A549 (cell line): ENCODE measurements around the gene ATG4D. TPM values are rescaled to one million over a fixed set of nuclear protein-coding genes. Genes with fewer than 3 reads are reported as not detected.
A peak's percentile ranks its signal among the peaks of the same experiment; 100 is the strongest.

Source experiments
- ATAC-seq, 2 experiments: fragments of 200-7000 bp in 1 of 2; fragments of >200 bp in 1 of 2; cut with Nextera tagmentation in 1 of 2; cut with Tn5 transposase in 1 of 2; 3 replicates each; pipeline versions ENCODE4 v1.8.0 to v1.9.1; 2018 to 2020; ENCODE audit warnings: mild to moderate bottlenecking in 1 of 2, moderate library complexity in 1 of 2
- CTCF ChIA-PET: fragments of 300-600 bp; sonication (Branson Sonifier 250); formaldehyde crosslinking; extraction: SDS; loops from one replicate; lab custom pipeline; 2021; ENCODE audit warnings: antibody characterized with exemption, inconsistent platforms; lab: Yijun Ruan, JAX
- POLR2A ChIA-PET: fragments of 350-600 bp; formaldehyde crosslinking; extraction: SDS; loops from one replicate; lab custom pipeline; 2021; ENCODE audit warnings: antibody characterized with exemption, inconsistent platforms; lab: Yijun Ruan, JAX
- DNase-seq, 2 experiments: peaks; one replicate each; pipeline versions ENCODE4 v3.0.0 to v3.0.0-alpha.2; 2011 to 2016; ENCODE audit warnings: low read depth in 1 of 2, low spot score in 1 of 2
- FAIRE-seq: peaks from 2 replicates; lab custom pipeline; 2011; peaks lifted over from hg19 to GRCh38; lab: Jason Lieb, UNC
- H3K27ac ChIP-seq, 2 experiments: fragments of >200 bp; sonication (Bioruptor Twin); formaldehyde crosslinking; 3 replicates each; pipeline ENCODE4 v1.5.1; 2016 to 2017
- H3K4me1 ChIP-seq: fragments of >200 bp; sonication (Bioruptor Twin); formaldehyde crosslinking; 3 replicates; pipeline ENCODE4 v1.6.1; 2016
- H3K4me2 ChIP-seq: fragments of >200 bp; sonication (Bioruptor Twin); formaldehyde crosslinking; 3 replicates; pipeline ENCODE4 v1.6.1; 2016
- H3K4me3 ChIP-seq: fragments of >200 bp; sonication (Bioruptor Twin); formaldehyde crosslinking; 3 replicates; pipeline ENCODE4 v1.5.1; 2016
- H3K9me3 ChIP-seq: fragments of >200 bp; sonication (Bioruptor Twin); formaldehyde crosslinking; 3 replicates; pipeline ENCODE4 v1.6.1; 2016
- BHLHE40 ChIP-seq: IDR thresholded peaks from 2 replicates; pipeline ENCODE4 v1.6.1; 2012; ENCODE audit warnings: low read depth, low read length, inconsistent platforms
- CBX2 ChIP-seq: fragments of 200-600 bp; sonication (generic); IDR thresholded peaks from 2 replicates; pipeline ENCODE4 v1.6.1; 2016; ENCODE audit warnings: low read depth, mild to moderate bottlenecking, borderline replicate concordance
- CTCF ChIP-seq: fragments of >200 bp; sonication (Bioruptor Twin); formaldehyde crosslinking; IDR thresholded peaks from 3 replicates; pipeline ENCODE4 v1.5.1; 2016
- ESRRA ChIP-seq: fragments of 150-350 bp; IDR thresholded peaks from 2 replicates; pipeline ENCODE4 v1.6.1; 2014; ENCODE audit warnings: mild to moderate bottlenecking, low read length, borderline replicate concordance
- HMGXB4 ChIP-seq: fragments of 250-450 bp; sonication (Bioruptor Pico); IDR thresholded peaks from 2 replicates; pipeline ENCODE4 v1.5.0; 2021; ENCODE audit warnings: mild to moderate bottlenecking, moderate library complexity, borderline replicate concordance
- HOXB13 ChIP-seq: fragments of 250-450 bp; sonication (Bioruptor Pico); IDR thresholded peaks from 2 replicates; pipeline ENCODE4 v1.5.0; 2020; ENCODE audit warnings: low read depth, mild to moderate bottlenecking, moderate library complexity
- JUN ChIP-seq, 2 experiments: fragments of >200 bp; sonication (Bioruptor Twin); formaldehyde crosslinking; IDR thresholded peaks; 2 replicates in 1 of 2; 3 replicates in 1 of 2; pipeline ENCODE4 v1.6.1; 2016 to 2017
- NFE2L2 ChIP-seq: fragments of 150-350 bp; conservative IDR thresholded peaks from 2 replicates; pipeline ENCODE4 v1.6.1; 2014; ENCODE audit warnings: low read length
- NPAS2 ChIP-seq: fragments of 250-450 bp; sonication (Bioruptor Pico); IDR thresholded peaks from 2 replicates; pipeline ENCODE4 v1.8.0; 2022; ENCODE audit warnings: mild to moderate bottlenecking, moderate library complexity, borderline replicate concordance
- PBX3 ChIP-seq: IDR thresholded peaks from 2 replicates; pipeline ENCODE4 v1.6.1; 2012
- POLR2AphosphoS2 ChIP-seq: conservative IDR thresholded peaks from 2 replicates; pipeline ENCODE4 v1.6.1; 2012; ENCODE audit warnings: low read length, improper control_type of control experiment, inconsistent platforms
- RARB ChIP-seq: fragments of 250-450 bp; sonication (Bioruptor Pico); IDR thresholded peaks from 2 replicates; pipeline ENCODE4 v1.8.0; 2021; ENCODE audit warnings: mild to moderate bottlenecking, moderate library complexity
- RCOR1 ChIP-seq: fragments of 150-350 bp; IDR thresholded peaks from 2 replicates; pipeline ENCODE4 v1.6.1; 2014; ENCODE audit warnings: antibody characterized with exemption, low read length, low read depth
- REST ChIP-seq: fragments of 200-600 bp; sonication (generic); IDR thresholded peaks from 2 replicates; pipeline ENCODE4 v1.6.1; 2016; ENCODE audit warnings: antibody characterized with exemption, mild to moderate bottlenecking, moderate library complexity
- RFX5 ChIP-seq: fragments of 450-650 bp; IDR thresholded peaks from 2 replicates; pipeline ENCODE4 v1.7.1; 2014; ENCODE audit warnings: antibody characterized with exemption, mild to moderate bottlenecking, moderate library complexity
- SMC3 ChIP-seq: fragments of >200 bp; sonication (Bioruptor Twin); formaldehyde crosslinking; IDR thresholded peaks from 3 replicates; pipeline ENCODE4 v1.6.1; 2018; ENCODE audit warnings: inconsistent platforms
- SREBF2 ChIP-seq: fragments of 450-650 bp; IDR thresholded peaks from 2 replicates; pipeline ENCODE4 v1.6.1; 2014; ENCODE audit warnings: mild to moderate bottlenecking, moderate library complexity
- ZC3H11A ChIP-seq: fragments of 450-650 bp; IDR thresholded peaks from 2 replicates; pipeline ENCODE4 v1.6.1; 2014; ENCODE audit warnings: antibody characterized with exemption, mild to moderate bottlenecking
- ZFP36 ChIP-seq: fragments of 450-650 bp; IDR thresholded peaks from 2 replicates; pipeline ENCODE4 v1.6.1; 2014; ENCODE audit warnings: borderline replicate concordance; ENCODE audit not compliant: partially characterized antibody
- WGBS: methylation state at CpG from one replicate; pipeline ENCODE4 v1.1.6; 2017; ENCODE audit errors: missing lambda C conversion rate; 5-methylcytosine and 5-hydroxymethylcytosine counted together
- polyA plus RNA-seq, 4 experiments: library from polyadenylated mRNA; depleted of rRNA in 3 of 4; stranded (reverse); fragments of >200 nt; fragmentation: RNase III in 1 of 4; extraction: RNeasy Plus Mini Kit Qiagen cat#74134 plus additional on column Dnase treatment in 1 of 4; gene quantifications; 2 replicates in 3 of 4; 3 replicates in 1 of 4; pipeline ENCODE4 v1.2.3, GENCODE V29; 2011 to 2017

Gene ATG4D
- polyA plus RNA-seq, 2 of the 4 experiments (the other 2 are of a cell fraction), result 7.3 to 10.7 TPM

GRCh38 chr19:10566408-10566657 is 22.6 kb downstream of the ATG4D start:
- 8% methylated on average over 4 of the region's 4 CpGs for WGBS
- TF ChIP-seq JUN (IDR thresholded peaks at IDR 0.05) (no peak), NPAS2 (CRISPR knock-in tag) (no peak), PBX3 (no peak), NFE2L2 (no peak), SREBF2 (no peak), ZFP36 (no peak), ZC3H11A (no peak), BHLHE40 (no peak), ESRRA (no peak), RARB (CRISPR knock-in tag) (no peak), HOXB13 (CRISPR knock-in tag) (no peak), POLR2AphosphoS2 (no peak)
- TF ChIP-seq, all 56 proteins: peak for 0
- FAIRE-seq, result no peak
- H3K4me1 ChIP-seq, result peaks cover 25% of the 10 kb centered on the region
- DNase-seq, result no peak
- peak overlapping the region; percentile 75 for H3K4me3 ChIP-seq
- H3K4me2 ChIP-seq, result peak overlapping the region; percentile 90
- no peaks in the 10 kb centered on the region for H3K9me3 ChIP-seq
- ATAC-seq, result no peak
- CTCF ChIA-PET, result interaction anchor here (0.5 to 3.0 kb wide), 5 partner anchors 14 to 60 kb away, joined by 4 to 12 read pairs (median 5); no protein-coding TSS in a partner anchor
- POLR2A ChIA-PET, result no interaction called here
- peak overlapping the region; percentile 54 to 96 for H3K27ac ChIP-seq

GRCh38 chr19:10566658-10567410 is 23.1 kb downstream of the ATG4D start:
- no peak for TF ChIP-seq CBX2
- TF ChIP-seq CTCF, result no peak
- no peak for TF ChIP-seq PBX3
- TF ChIP-seq JUN (IDR thresholded peaks at IDR 0.05), result no peak
- no peak for TF ChIP-seq HMGXB4
- TF ChIP-seq RFX5, result no peak
- TF ChIP-seq RCOR1, result no peak
- TF ChIP-seq SMC3, result no peak
- TF ChIP-seq REST, result no peak
- Histone ChIP-seq H3K9me3 (no peaks in the 10 kb centered on the region), H3K27ac (no peak overlapping the region), H3K4me2 (peak overlapping the region; percentile 90), H3K4me1 (peaks cover 25% of the 10 kb centered on the region), H3K4me3 (peak overlapping the region; percentile 75; the same call in 2 of the 3 replicates)
- ChIA-PET CTCF (interaction anchor here (0.9 to 3.0 kb wide), 7 partner anchors 12 to 178 kb away, joined by 3 to 12 read pairs (median 4); no protein-coding TSS in a partner anchor), POLR2A (no interaction called here)
- no peak for FAIRE-seq
- WGBS, result 64% methylated on average over 10 of the region's 19 CpGs
- DNase-seq, result no peak
- no peak for ATAC-seq
